ENCODE measurements around the gene SPCS1.

The SPCS1 gene

DNA sequence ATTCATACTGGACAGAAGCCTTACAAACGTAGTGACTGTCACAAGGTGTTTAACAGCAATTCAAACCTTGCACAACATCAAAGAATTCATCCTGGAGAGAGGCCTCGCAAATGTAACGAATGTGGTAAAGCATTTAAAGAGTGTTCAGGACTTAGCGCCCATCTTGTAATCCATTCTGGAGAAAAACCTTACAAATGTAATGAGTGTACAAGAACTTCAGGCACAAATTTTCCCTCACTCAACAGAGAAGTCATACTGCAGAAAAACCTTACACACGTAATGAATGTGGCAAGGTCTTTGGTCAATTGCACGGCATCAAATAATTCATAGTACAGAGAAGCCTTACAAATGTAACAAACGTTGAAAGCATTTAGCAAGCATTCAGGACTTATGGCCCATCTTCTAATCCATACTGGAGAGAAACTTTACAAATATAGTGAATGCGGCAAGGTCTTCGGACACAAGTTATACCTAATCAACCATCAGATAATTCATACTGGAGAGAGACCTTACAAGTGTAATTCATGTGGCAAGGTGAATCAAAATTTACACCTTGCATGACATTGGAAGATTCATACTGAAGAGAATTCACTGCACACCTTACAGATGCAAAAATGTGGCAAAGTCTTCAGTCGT, 27.5 kb downstream of the SPCS1 start:
- DNase-seq, result no peak

DNA sequence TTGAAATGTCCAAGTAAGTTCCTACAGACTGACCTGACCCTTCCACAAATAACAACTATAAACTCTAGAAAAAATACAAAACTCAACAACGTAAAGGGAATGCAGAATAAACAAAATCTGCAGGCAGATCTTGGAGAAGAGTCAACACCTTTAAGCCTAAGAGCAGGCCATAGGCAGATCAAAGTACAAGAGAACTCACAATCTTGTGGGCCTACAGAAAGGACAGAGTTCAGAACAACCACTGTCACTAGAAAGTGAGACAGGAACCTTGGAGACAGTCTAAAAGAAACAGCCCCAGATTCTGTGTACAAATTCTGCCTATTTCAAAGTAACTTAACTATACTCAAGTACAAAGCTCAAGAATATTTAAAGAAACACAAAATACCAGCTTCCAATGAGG, 33.8 kb downstream of the SPCS1 start:
- DNase-seq, result no peak

DNA sequence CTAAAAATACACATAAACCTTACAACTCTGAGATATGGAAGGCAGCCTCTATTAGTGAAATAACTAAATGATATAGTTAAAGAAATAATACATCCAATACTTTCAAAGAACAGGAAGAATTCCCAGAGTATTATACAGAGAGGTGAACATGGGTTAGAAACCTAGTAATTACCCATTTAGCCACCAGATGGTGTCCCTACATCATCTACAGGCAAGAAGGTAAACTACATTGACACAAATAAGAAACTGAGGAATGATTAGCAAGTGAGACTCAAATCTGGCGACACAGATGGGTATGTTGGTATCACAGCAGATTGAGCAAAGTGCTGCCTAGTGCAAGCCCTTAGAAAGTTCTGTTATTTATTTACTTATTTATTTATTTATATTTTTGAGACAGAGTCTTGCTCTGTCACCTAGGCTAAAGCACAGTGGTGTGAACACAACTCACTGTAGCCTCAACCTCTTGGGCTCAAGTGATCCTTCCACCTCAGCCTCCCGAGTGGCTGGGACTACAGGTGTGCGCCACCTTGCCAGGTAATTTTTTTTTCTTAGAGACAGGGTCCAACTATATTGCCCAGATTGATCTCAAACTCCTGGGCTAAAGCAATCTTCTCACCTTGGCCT, 36.6 kb downstream of the SPCS1 start:
- no peak for DNase-seq

DNA sequence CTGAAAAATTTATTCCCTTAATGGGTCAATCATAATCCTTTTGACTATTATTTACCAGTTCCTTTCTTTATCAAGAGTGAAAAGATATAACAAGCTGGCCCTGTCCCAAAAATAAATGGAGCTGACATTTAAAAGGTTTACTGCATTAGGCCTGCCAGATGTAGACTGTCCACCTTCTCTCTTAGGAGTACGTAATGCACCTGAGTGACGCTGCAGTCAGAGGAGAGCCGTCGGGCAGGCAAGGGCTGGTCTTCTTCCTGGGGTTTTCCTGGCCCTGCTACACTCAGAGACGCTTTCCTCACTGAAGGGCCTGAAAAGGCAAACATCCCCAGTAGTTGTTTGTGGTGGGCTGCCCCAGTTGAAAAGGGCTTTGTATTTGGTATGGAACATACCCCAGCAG, 37.2 kb downstream of the SPCS1 start:
- no peak for DNase-seq

DNA sequence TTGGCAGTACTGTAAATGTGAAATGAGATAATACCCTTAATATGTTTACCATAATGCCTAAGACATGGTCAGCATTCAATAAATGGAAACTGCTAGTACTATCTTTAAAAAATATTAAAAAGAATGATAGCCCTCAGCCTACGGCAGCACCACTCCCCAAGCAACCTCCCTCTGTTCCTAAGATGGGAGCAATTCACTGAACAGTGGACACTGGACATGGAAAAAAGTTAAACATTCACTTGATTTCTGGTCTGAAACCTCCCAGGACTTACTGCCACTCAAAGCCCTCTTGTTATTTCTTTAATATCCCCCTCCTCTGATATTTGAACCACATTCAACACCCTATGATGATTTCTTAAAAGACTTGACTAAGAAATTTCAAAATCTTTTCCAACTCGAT, 37.8 kb downstream of the SPCS1 start:
- no peak for DNase-seq

DNA sequence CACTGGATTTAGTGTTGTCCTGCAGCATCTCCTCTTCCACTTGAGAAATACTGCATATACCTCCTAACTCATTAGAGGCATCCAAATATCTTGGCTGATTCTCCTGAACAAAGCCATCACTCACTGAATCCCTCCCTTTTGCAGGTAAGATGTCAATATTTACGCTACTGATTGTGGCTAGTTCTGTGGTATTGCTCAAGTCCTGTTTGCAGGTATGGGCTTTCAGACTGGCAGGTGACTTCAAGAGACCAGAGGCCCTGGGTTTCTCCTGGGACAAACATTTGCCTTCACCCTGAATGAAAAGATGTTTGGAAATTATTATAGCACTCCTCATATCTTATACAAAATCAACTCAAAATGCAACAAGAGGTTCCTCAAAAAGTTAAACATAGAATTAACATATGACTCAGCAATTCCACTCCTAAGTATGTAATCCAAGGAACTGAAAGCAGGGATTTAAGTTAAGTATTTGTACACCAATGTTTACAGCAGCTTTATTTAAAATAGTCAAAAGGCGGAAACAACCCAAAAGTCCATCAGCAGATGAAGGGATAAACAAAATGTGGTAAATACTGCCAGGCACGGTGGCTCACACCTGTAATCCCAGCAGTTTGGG, 46.2 kb downstream of the SPCS1 start:
- DNase-seq, result no peak

DNA sequence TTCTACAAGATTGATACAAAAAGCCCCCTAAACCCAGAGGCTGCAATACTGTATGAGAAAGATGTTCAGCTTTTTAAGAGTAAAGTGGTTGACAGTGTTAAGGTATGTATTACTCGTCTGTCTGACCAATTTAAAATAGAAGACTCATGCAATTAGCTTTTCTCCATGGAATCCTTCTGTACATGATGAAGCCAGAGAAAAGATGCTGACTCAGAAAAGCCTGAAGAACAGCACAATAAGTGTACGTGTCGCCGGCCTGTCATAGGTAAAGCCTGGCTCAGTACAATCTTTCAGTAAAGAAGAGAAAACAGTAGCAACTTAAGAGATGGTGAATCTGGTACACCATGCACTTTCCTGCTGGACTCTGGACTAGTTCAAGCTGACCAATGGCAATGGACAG, 48.5 kb downstream of the SPCS1 start:
- no peak for DNase-seq

DNA sequence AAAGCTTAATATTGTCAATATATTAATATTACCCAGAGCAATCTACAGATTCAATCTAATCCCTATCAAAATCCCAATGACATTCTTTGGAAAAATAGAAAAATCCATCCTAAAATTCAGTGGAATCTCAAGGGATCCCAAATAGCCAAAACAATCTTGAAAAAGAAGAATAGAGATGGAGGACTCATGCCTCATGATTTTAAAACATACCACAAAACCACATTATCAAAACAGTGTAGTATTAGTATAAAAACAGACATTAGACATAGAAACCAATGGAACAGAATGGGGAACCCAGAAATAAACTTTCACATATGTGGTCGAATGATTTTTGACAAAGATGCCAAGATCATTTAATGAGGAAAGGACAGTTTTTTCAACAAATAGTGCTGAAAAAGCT, 50.2 kb downstream of the SPCS1 start:
- DNase-seq, result no peak

Data from T-helper 9 cell (primary cell).